ENCODE results near the gene OR2D3. TPM values are rescaled to one million over a fixed set of nuclear protein-coding genes. Genes with fewer than 3 reads are reported as not detected.
"Not testable (repeated sequence)": the region's sequence is repeated elsewhere in the genome, so short reads cannot be mapped to it uniquely, and the experiment has no call there.

The OR2D3 gene
- total and polyA plus RNA-seq, 12 donors: not detected

DNA sequence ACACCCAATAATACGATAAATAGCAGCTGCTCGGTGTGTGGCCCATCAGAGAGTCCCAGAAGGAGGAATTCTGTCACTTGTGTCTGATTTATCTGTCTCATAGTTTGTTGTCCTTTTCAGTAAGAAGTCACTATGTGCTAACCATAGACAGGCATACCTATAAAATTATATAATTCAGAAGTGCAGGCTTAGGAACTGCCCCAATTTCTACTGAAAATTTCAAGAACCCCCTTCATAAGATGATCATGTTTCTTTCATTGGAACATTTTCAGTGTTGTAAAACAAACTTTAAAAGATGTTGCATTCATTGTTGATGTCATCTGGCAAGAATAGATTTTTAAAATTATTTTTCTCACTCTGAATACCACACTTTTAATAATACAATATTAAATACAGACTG is 28.4 kb upstream of the OR2D3 start, which contains the start of gene OR2D2:
Gene OR2D2 (minus strand): TSS at position 101 of the 400 bp plus-strand sequence. CDS start 0 bp downstream, at position 101.
- WGBS, 4 donors: 71 to 86% (median 76%) methylated on average over 2 of the region's 2 CpGs
- no peak within 1 kb of the TSS for H3K4me3 ChIP-seq
- H3K4me1 ChIP-seq (replicated peaks in 1 of 2): no peaks in the 10 kb centered on the region
- no peak for DNase-seq
- H3K27ac ChIP-seq: no peak within 1 kb of the TSS
- TF ChIP-seq, protein P1, sequence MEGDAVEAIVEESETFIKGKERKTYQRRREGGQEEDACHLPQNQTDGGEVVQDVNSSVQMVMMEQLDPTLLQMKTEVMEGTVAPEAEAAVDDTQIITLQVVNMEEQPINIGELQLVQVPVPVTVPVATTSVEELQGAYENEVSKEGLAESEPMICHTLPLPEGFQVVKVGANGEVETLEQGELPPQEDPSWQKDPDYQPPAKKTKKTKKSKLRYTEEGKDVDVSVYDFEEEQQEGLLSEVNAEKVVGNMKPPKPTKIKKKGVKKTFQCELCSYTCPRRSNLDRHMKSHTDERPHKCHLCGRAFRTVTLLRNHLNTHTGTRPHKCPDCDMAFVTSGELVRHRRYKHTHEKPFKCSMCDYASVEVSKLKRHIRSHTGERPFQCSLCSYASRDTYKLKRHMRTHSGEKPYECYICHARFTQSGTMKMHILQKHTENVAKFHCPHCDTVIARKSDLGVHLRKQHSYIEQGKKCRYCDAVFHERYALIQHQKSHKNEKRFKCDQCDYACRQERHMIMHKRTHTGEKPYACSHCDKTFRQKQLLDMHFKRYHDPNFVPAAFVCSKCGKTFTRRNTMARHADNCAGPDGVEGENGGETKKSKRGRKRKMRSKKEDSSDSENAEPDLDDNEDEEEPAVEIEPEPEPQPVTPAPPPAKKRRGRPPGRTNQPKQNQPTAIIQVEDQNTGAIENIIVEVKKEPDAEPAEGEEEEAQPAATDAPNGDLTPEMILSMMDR (IDR thresholded peaks at IDR 0.05): no peak
- no peak for TF ChIP-seq POLR2A (IDR thresholded peaks at IDR 0.05)
- no peaks in the 10 kb centered on the region for H3K9me3 ChIP-seq (replicated peaks in 1 of 3)
- intact Hi-C loops (cut with DNase I): no loop called here
- H3K36me3 ChIP-seq (replicated peaks in 1 of 2): no peaks in the 10 kb centered on the region
- H3K27me3 ChIP-seq: peaks cover 4% of the 10 kb centered on the region

DNA sequence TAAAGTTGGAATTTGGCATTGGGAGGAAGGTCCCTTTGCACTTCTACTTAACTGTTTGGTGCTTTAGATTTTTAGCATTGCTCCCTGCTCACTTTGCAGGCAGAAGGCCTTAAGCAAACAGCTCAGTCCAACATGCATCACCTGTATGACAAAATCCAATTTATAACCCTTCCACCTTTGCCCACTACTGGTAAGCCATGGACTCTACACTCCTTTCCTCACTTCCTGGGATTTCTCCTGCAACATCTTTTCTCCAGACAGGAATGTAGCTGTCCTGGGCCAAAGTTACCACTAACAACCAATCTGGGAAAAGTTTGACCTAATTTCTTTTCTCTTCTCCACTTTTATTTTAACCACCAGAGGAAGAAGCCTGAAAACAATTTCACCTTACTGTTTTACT is 26.7 kb upstream of the OR2D3 start:
- no peak overlapping the region for H3K4me3 ChIP-seq
- TF ChIP-seq, protein P1 (IDR thresholded peaks at IDR 0.05): no peak
- no peak for TF ChIP-seq POLR2A (IDR thresholded peaks at IDR 0.05)
- H3K4me1 ChIP-seq (replicated peaks in 1 of 2): no peaks in the 10 kb centered on the region
- no peaks in the 10 kb centered on the region for H3K9me3 ChIP-seq (replicated peaks in 1 of 3)
- no peak for DNase-seq
- peaks cover 4% of the 10 kb centered on the region for H3K27me3 ChIP-seq
- no peak overlapping the region for H3K27ac ChIP-seq
- H3K36me3 ChIP-seq (replicated peaks in 1 of 2): no peaks in the 10 kb centered on the region
- intact Hi-C loops (cut with DNase I): no loop called here

DNA sequence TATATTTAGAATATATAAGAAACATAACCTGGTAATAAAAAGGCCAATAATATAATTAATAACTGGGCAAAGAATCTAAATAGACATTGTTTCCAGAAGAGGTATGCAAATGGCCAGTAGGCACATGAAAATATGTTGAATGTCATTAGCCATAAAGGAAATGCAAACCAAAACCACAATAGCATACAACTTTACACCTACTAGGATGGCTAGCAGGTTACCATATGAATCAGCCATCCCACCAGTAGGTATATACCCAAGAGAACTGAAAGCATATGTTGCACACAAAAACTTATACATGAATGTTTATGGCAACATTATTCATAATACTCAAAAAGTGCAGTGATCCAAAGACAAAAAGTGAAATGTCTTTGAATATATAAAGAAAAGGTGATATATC is 25.8 kb upstream of the OR2D3 start:
- Histone ChIP-seq H3K9me3 (replicated peaks in 1 of 3) (no peaks in the 10 kb centered on the region), H3K36me3 (replicated peaks in 1 of 2) (no peaks in the 10 kb centered on the region), H3K27me3 (peaks cover 4% of the 10 kb centered on the region), H3K4me3 (no peak overlapping the region), H3K27ac (no peak overlapping the region), H3K4me1 (replicated peaks in 1 of 2) (no peaks in the 10 kb centered on the region)
- intact Hi-C loops (cut with DNase I): no loop called here
- TF ChIP-seq POLR2A (IDR thresholded peaks at IDR 0.05): no peak
- TF ChIP-seq, protein P1 (IDR thresholded peaks at IDR 0.05): no peak
- DNase-seq: no peak

DNA sequence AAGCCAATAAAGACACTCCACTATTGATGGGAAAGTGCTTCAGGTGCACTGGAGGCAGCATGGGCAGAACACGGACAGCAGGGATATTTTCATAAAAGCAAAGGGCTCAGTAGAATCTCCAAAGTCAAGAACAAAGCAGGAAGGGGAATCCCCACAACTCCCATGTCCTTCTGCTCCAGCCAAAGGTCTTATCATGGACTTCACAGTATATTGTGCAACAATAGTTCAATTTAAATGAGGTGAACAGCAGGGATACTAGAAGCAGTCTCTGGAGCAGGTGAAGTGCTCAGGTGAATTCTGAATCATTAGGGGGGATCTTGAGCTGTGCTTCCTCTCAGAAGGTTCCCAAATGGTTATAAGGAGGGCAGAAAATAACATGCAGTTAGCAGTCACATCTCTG is 21.9 kb upstream of the OR2D3 start:
- no peaks in the 10 kb centered on the region for H3K27me3 ChIP-seq
- no peak for TF ChIP-seq POLR2A (IDR thresholded peaks at IDR 0.05)
- H3K9me3 ChIP-seq (replicated peaks in 1 of 3): no peaks in the 10 kb centered on the region
- no peaks in the 10 kb centered on the region for H3K4me1 ChIP-seq (replicated peaks in 1 of 2)
- no peak overlapping the region for H3K4me3 ChIP-seq
- WGBS, 4 donors: 48 to 64% (median 58%) methylated on average over 1 of the region's 1 CpG
- no peak overlapping the region for H3K27ac ChIP-seq
- intact Hi-C loops (cut with DNase I): no loop called here
- DNase-seq: no peak
- H3K36me3 ChIP-seq (replicated peaks in 1 of 2): no peaks in the 10 kb centered on the region

DNA sequence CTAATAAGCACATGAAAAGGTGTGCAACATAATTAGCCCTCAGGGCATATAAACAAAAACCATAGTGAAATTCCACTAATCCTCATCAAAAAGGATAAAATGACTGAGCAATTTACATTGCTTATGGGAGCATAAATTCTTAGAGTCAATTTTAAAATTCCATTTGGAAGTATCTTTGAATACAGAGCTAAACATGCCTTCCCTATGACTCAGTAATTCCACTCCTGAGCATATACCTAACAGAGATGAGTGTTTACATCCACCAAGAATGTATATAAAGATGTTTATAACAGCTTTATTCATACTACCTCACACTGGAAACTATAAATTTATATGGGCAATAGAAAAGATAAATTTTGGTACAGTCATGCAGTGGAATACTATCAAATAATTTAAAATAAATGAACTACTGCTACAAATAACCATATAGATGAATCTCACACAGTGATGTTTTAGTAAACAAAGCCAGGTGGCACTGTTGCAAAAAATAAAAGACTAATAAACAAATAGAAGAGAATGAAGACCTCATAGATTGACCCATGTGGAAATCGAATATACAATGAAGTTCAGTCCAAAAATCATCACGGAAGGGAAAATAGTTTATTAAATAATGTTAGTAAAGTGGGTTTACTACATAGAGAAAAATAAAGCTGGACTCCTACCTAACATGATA is 20.3 kb upstream of the OR2D3 start:
- Histone ChIP-seq H3K9me3 (replicated peaks in 1 of 3) (no peaks in the 10 kb centered on the region), H3K27ac (no peak overlapping the region), H3K27me3 (no peaks in the 10 kb centered on the region), H3K36me3 (replicated peaks in 1 of 2) (no peaks in the 10 kb centered on the region), H3K4me1 (replicated peaks in 1 of 2) (no peaks in the 10 kb centered on the region), H3K4me3 (no peak overlapping the region)
- WGBS, 4 donors: 57 to 78% (median 68%) methylated on average over 2 of the region's 2 CpGs
- TF ChIP-seq, protein P1 (IDR thresholded peaks at IDR 0.05): no peak
- TF ChIP-seq POLR2A (IDR thresholded peaks at IDR 0.05): no peak
- DNase-seq: no peak
- intact Hi-C loops (cut with DNase I): no loop called here

DNA sequence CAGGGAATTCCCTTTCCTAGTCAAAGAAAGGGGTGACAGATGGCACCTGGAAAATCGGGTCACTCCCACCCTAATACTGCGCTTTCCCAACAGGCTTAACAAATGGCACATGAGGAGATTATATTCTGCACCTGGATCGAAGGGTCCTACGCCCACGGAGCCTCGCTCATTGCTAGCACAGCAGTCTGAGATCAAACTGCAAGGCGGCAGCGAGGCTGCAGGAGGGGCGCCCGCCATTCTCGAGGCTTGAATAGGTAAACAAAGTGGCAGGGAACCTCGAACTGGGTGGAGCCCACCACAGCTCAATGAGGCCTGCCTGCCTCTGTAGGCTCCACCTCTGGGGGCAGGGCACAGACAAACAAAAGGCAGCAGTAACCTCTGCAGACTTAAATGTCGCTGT is 16.0 kb upstream of the OR2D3 start:
- H3K36me3 ChIP-seq (replicated peaks in 1 of 2); H3K9me3 ChIP-seq (replicated peaks in 1 of 3); DNase-seq; H3K4me3 ChIP-seq; H3K4me1 ChIP-seq (replicated peaks in 1 of 2); H3K27ac ChIP-seq; intact Hi-C loops (cut with DNase I); H3K27me3 ChIP-seq: not testable (repeated sequence)
- 75 to 85% (median 81%) methylated on average over 13 of the region's 13 CpGs for WGBS, 4 donors

Measured in adrenal gland (tissue), 12 donors.